ENCODE measurements around the gene COG5.

- TF ChIP-seq, protein P1, sequence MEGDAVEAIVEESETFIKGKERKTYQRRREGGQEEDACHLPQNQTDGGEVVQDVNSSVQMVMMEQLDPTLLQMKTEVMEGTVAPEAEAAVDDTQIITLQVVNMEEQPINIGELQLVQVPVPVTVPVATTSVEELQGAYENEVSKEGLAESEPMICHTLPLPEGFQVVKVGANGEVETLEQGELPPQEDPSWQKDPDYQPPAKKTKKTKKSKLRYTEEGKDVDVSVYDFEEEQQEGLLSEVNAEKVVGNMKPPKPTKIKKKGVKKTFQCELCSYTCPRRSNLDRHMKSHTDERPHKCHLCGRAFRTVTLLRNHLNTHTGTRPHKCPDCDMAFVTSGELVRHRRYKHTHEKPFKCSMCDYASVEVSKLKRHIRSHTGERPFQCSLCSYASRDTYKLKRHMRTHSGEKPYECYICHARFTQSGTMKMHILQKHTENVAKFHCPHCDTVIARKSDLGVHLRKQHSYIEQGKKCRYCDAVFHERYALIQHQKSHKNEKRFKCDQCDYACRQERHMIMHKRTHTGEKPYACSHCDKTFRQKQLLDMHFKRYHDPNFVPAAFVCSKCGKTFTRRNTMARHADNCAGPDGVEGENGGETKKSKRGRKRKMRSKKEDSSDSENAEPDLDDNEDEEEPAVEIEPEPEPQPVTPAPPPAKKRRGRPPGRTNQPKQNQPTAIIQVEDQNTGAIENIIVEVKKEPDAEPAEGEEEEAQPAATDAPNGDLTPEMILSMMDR (IDR thresholded peaks at IDR 0.05; ENCODE audit: insufficient read depth, low read length), result no peak
- TF ChIP-seq POLR2AphosphoS5 (IDR thresholded peaks at IDR 0.05; ENCODE audit: low read depth), result no peak
- TF ChIP-seq, protein P2, sequence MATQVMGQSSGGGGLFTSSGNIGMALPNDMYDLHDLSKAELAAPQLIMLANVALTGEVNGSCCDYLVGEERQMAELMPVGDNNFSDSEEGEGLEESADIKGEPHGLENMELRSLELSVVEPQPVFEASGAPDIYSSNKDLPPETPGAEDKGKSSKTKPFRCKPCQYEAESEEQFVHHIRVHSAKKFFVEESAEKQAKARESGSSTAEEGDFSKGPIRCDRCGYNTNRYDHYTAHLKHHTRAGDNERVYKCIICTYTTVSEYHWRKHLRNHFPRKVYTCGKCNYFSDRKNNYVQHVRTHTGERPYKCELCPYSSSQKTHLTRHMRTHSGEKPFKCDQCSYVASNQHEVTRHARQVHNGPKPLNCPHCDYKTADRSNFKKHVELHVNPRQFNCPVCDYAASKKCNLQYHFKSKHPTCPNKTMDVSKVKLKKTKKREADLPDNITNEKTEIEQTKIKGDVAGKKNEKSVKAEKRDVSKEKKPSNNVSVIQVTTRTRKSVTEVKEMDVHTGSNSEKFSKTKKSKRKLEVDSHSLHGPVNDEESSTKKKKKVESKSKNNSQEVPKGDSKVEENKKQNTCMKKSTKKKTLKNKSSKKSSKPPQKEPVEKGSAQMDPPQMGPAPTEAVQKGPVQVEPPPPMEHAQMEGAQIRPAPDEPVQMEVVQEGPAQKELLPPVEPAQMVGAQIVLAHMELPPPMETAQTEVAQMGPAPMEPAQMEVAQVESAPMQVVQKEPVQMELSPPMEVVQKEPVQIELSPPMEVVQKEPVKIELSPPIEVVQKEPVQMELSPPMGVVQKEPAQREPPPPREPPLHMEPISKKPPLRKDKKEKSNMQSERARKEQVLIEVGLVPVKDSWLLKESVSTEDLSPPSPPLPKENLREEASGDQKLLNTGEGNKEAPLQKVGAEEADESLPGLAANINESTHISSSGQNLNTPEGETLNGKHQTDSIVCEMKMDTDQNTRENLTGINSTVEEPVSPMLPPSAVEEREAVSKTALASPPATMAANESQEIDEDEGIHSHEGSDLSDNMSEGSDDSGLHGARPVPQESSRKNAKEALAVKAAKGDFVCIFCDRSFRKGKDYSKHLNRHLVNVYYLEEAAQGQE (IDR thresholded peaks at IDR 0.05; ENCODE audit: insufficient replicate concordance, low read depth), result no peak
- no peak for TF ChIP-seq GABPA (IDR thresholded peaks at IDR 0.05; ENCODE audit: low read depth)
- no peak for TF ChIP-seq SPI1 (IDR thresholded peaks at IDR 0.05; ENCODE audit: borderline replicate concordance, low read depth)
Measured at GRCh38 chr7:107230334-107230733, 333.4 kb downstream of the COG5 start.
